Vagina (tissue), 2 donors: ENCODE data around the gene NOP16. TPM values are rescaled to one million over a fixed set of nuclear protein-coding genes. Genes with fewer than 3 reads are reported as not detected.

ENCODE experiments used
- DNase-seq, 2 donors: peaks; one replicate each; pipeline ENCODE4 v3.0.0-alpha.2; 2017; ENCODE audit errors: extremely low spot score in 2 of 2
- H3K27ac ChIP-seq: fragments of 200-600 bp; sonication (generic); one replicate; pipeline ENCODE4 v1.5.1; 2019
- H3K27me3 ChIP-seq: fragments of 200-600 bp; sonication (generic); one replicate; pipeline ENCODE4 v1.5.1; 2019
- H3K36me3 ChIP-seq, 2 donors: fragments of 200-600 bp; sonication (generic); one replicate each; pipeline ENCODE4 v1.5.1; 2017 to 2019
- H3K4me1 ChIP-seq: fragments of 200-600 bp; sonication (generic); one replicate; pipeline ENCODE4 v1.5.1; 2019
- H3K4me3 ChIP-seq, 2 donors: fragments of 200-600 bp; sonication (generic); 1 replicate in 1 of 2; 2 replicates in 1 of 2; pipeline ENCODE4 v1.5.1; 2016 to 2019
- H3K9me3 ChIP-seq: fragments of 200-600 bp; sonication (generic); one replicate; pipeline ENCODE4 v1.5.1; 2019
- CTCF ChIP-seq, 3 experiments: fragments of 450-650 bp in 2 of 3; fragments of 200-600 bp in 1 of 3; sonication (generic) in 1 of 3; IDR thresholded peaks; one replicate each; pipeline ENCODE4 v1.5.1; 2017 to 2019; ENCODE audit warnings: antibody characterized with exemption in 3 of 3, mild to moderate bottlenecking in 2 of 3, moderate library complexity in 2 of 3
- POLR2A ChIP-seq, 2 donors: fragments of 450-650 bp; IDR thresholded peaks; one replicate each; pipeline ENCODE4 v1.6.1; 2017; ENCODE audit warnings: antibody characterized with exemption in 2 of 2, mild to moderate bottlenecking in 2 of 2, moderate library complexity in 2 of 2
- POLR2AphosphoS5 ChIP-seq, 2 donors: sonication (generic); formaldehyde crosslinking; IDR thresholded peaks; one replicate each; pipeline ENCODE4 v1.9.0; 2017; ENCODE audit warnings: antibody characterized with exemption in 2 of 2, mild to moderate bottlenecking in 2 of 2, low read depth in 1 of 2; ENCODE audit not compliant: insufficient read depth in 1 of 2
- intact Hi-C: fragments of 100-400 bp; cut with DNase I; formaldehyde crosslinking; loops from one replicate; pipeline ENCODE4 v1.15.1; 2023
- total RNA-seq: library from RNA; depleted of rRNA; stranded (reverse); fragments of >200 nt; gene quantifications from one replicate; pipeline ENCODE4 v1.2.3, GENCODE V29; 2016

The NOP16 gene
- total RNA-seq, 1 donor from 2014 or later: 48.6 TPM

- Histone ChIP-seq H3K9me3 (no peaks in the 10 kb centered on the region), H3K36me3 (peaks cover 0 to 70% of the 10 kb centered on the region in 2 donors), H3K27ac (no peak overlapping the region), H3K27me3 (no peaks in the 10 kb centered on the region), H3K4me3 (no peak overlapping the region), H3K4me1 (peaks cover 9% of the 10 kb centered on the region)
- no peak for TF ChIP-seq CTCF (IDR thresholded peaks at IDR 0.05)
- TF ChIP-seq POLR2AphosphoS5 (IDR thresholded peaks at IDR 0.05; ENCODE audit: insufficient read depth in 1 of 2, low read depth in 1 of 2): no peak
- no peak for TF ChIP-seq POLR2A (IDR thresholded peaks at IDR 0.05)
- intact Hi-C loops: no loop called here
- no peak for DNase-seq
These were observed 36.1 kb downstream of the NOP16 start for GRCh38 chr5:176352116-176352878.

GRCh38 chr5:176350416-176350815 lies 38.0 kb downstream of the NOP16 start:
- Histone ChIP-seq H3K27me3 (no peaks in the 10 kb centered on the region), H3K36me3 (peaks cover 0 to 86% of the 10 kb centered on the region in 2 donors), H3K4me1 (peaks cover 2% of the 10 kb centered on the region), H3K27ac (no peak overlapping the region), H3K4me3 (no peak overlapping the region), H3K9me3 (no peaks in the 10 kb centered on the region)
- intact Hi-C loops: no loop called here
- DNase-seq: no peak
- TF ChIP-seq POLR2AphosphoS5 (IDR thresholded peaks at IDR 0.05; ENCODE audit: insufficient read depth in 1 of 2, low read depth in 1 of 2): no peak
- no peak for TF ChIP-seq POLR2A (IDR thresholded peaks at IDR 0.05)
- no peak for TF ChIP-seq CTCF (IDR thresholded peaks at IDR 0.05)

- no peak for TF ChIP-seq POLR2AphosphoS5 (IDR thresholded peaks at IDR 0.05; ENCODE audit: insufficient read depth in 1 of 2, low read depth in 1 of 2)
- Histone ChIP-seq H3K36me3 (peaks cover 0 to 35% of the 10 kb centered on the region in 2 donors), H3K4me1 (no peaks in the 10 kb centered on the region), H3K4me3 (no peak overlapping the region), H3K27ac (no peak overlapping the region), H3K27me3 (no peaks in the 10 kb centered on the region), H3K9me3 (no peaks in the 10 kb centered on the region)
- no peak for DNase-seq
- intact Hi-C loops: no loop called here
These were observed 45.5 kb downstream of the NOP16 start for GRCh38 chr5:176342766-176343458.

- H3K4me1 ChIP-seq: no peaks in the 10 kb centered on the region
- H3K36me3 ChIP-seq: peaks cover 0 to 35% of the 10 kb centered on the region in 2 donors
- intact Hi-C loops: no loop called here
- H3K27me3 ChIP-seq: no peaks in the 10 kb centered on the region
- H3K27ac ChIP-seq: no peak overlapping the region
- TF ChIP-seq POLR2AphosphoS5 (IDR thresholded peaks at IDR 0.05; ENCODE audit: insufficient read depth in 1 of 2, low read depth in 1 of 2) (no peak), CTCF (IDR thresholded peaks at IDR 0.05) (no peak), POLR2A (IDR thresholded peaks at IDR 0.05) (no peak)
- DNase-seq: no peak
- H3K9me3 ChIP-seq: no peaks in the 10 kb centered on the region
- H3K4me3 ChIP-seq: no peak overlapping the region
These were observed 46.3 kb downstream of the NOP16 start for GRCh38 chr5:176342158-176342483.

GRCh38 chr5:176341325-176342157 lies 46.9 kb downstream of the NOP16 start:
- intact Hi-C loops: no loop called here
- Histone ChIP-seq H3K27me3 (no peaks in the 10 kb centered on the region), H3K4me1 (no peaks in the 10 kb centered on the region), H3K36me3 (peaks cover 0 to 35% of the 10 kb centered on the region in 2 donors), H3K4me3 (no peak overlapping the region), H3K9me3 (no peaks in the 10 kb centered on the region), H3K27ac (no peak overlapping the region)
- no peak for DNase-seq
- no peak for TF ChIP-seq POLR2AphosphoS5 (IDR thresholded peaks at IDR 0.05; ENCODE audit: insufficient read depth in 1 of 2, low read depth in 1 of 2)
- no peak for TF ChIP-seq CTCF (IDR thresholded peaks at IDR 0.05)
